T-helper 2 cell treated with Interferon-gamma antibody and Interleukin-4, amounts not matched to agents 5 μg/mL and 100 μg/mL, for 36 hours (primary cell): ENCODE results near the gene COPG2.

ENCODE experiments used
- DNase-seq: peaks from one replicate; pipeline ENCODE4 v3.0.0; 2021; ENCODE audit warnings: low spot score
- H3K27ac Mint-ChIP-seq: one replicate; pipeline ENCODE4 v1.8.0; 2021; ENCODE audit warnings: mild to moderate bottlenecking, mixed read lengths
- H3K27me3 Mint-ChIP-seq: one replicate; pipeline ENCODE4 v1.8.0; 2021; ENCODE audit warnings: low read depth, mixed read lengths
- H3K36me3 Mint-ChIP-seq: one replicate; pipeline ENCODE4 v1.8.0; 2021; ENCODE audit warnings: low read depth, mixed read lengths
- H3K4me1 Mint-ChIP-seq: one replicate; pipeline ENCODE4 v1.8.0; 2021; ENCODE audit warnings: low read depth, mixed read lengths
- H3K4me3 Mint-ChIP-seq: one replicate; pipeline ENCODE4 v1.8.0; 2022; ENCODE audit warnings: mild to moderate bottlenecking, moderate library complexity, mixed read lengths
- H3K9me3 Mint-ChIP-seq: one replicate; pipeline ENCODE4 v1.8.0; 2021; ENCODE audit warnings: mixed read lengths

Gene COPG2

DNA sequence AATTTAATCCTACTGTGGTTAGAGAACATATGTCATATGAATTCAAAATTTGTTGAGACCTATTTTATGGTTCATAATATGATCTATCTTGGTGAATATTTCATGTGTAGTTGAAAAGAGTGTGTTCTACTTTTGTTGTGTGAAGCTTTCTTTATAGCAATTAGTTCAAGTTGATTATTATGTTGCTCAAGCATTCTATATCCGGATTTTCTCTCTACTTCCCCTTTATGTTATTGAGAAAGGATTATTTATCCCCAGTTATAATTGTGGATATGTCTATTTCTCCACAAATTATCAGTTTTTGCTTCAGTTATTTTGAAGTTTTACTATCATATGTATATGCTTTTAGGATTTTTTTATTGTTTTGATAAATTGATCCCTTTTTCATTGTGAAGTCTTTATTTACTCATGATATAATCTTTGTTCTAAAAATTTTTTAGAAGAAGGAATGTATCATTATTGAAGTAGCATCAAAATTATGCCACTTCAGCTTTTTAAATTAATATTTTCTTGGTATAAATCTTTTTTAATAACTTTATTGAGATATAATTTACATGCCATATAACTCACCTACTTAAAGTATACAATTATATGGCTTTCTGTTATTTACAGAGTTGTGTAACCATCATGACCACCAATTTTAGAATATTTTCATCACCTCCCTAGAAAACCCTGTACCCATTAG, 188.7 kb downstream of the COPG2 start:
- H3K27ac Mint-ChIP-seq: no peak overlapping the region
- no peak overlapping the region for H3K4me3 Mint-ChIP-seq
- H3K9me3 Mint-ChIP-seq: peaks cover 13% of the 10 kb centered on the region
- no peak for DNase-seq
- H3K36me3 Mint-ChIP-seq: no peaks in the 10 kb centered on the region
- no peaks in the 10 kb centered on the region for H3K4me1 Mint-ChIP-seq
- peaks cover 13% of the 10 kb centered on the region for H3K27me3 Mint-ChIP-seq

DNA sequence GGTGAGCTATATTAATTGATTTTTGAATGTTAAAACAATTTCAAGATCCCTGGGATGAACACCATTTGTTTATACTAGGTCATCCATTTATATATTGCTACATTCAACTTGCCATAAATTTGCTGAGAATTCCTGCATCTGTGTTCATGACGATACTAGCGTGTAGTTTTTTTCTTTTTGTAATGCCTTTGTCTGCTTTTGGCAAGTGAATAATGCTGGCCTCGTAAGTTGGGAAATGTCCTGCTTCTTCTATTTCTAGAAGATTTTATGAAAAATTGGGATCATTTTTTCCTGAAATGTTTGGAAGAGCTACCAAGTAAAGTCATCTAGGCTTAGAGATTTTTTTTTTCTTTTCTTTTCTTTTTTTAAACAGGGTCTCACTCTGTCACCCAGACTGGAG, 189.6 kb downstream of the COPG2 start:
- H3K27me3 Mint-ChIP-seq: peaks cover 8% of the 10 kb centered on the region
- H3K4me1 Mint-ChIP-seq: no peaks in the 10 kb centered on the region
- H3K9me3 Mint-ChIP-seq: peaks cover 13% of the 10 kb centered on the region
- no peaks in the 10 kb centered on the region for H3K36me3 Mint-ChIP-seq
- H3K27ac Mint-ChIP-seq: no peak overlapping the region
- no peak for DNase-seq
- H3K4me3 Mint-ChIP-seq: no peak overlapping the region

DNA sequence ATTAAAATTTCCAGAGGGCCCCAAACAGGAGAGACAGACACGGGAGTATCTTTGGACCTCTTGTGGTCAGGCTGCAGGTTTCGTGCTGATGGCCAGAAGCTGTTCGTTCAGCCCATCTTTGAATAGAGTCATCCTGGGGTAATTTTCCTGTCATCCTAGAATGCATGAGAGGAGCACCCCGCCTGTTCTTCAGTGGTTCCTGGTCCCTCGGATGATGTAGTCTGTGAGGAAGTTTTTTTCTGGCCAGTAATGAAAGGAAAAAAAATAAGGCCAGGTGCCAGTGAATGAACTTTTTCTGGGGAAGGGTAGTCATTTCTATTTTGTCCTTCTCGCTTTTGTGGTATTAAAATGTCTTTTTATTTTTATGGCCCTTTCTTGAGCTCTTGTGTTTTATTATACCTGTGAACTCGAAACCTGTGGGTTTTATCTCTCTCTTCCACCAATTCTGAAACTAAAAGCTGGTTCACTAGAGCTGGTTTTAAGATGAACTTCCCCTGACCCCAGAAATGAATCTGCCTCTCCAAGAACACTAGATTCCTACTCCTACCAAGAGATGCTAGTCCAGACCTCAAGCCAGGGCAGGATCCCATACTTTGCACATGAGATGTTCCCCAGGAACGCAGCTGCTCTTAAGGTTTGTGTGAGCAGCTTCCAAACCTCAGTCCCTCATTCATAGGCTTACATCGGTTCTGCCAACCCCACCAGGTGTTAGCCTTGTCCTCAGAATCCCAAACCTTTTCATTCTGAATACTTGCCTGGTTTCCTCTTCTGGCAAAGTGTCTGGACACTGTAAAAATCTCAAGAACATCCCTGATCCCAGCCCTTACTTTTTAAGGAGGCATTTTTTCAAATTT, 192.0 kb downstream of the COPG2 start:
- Mint-ChIP-seq H3K4me1 (peaks cover 2% of the 10 kb centered on the region), H3K27me3 (peaks cover 2% of the 10 kb centered on the region), H3K36me3 (no peaks in the 10 kb centered on the region), H3K9me3 (peaks cover 13% of the 10 kb centered on the region), H3K27ac (no peak overlapping the region), H3K4me3 (no peak overlapping the region)
- DNase-seq: no peak

DNA sequence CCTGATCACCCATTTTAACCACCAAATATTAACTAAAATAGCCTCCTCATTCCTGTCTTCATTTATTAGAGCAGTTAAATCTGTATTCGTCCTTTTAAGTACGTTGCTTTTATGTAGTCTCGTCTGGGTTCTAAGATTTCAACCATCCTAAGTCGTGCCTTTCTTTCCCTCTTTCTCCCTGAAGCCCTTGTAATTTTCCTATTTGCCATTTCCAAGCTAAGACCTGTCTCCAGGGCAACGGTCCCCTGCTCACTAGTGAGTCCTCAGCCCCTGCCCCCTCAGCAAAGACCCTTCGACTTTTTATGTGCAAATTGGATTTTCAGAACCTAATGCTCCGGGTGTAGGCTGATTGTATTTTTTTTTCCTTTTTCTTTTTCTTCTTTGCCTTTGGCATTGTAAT, 192.8 kb downstream of the COPG2 start:
- Mint-ChIP-seq H3K4me3 (no peak overlapping the region), H3K27ac (no peak overlapping the region), H3K27me3 (peaks cover 4% of the 10 kb centered on the region), H3K36me3 (no peaks in the 10 kb centered on the region), H3K4me1 (peaks cover 2% of the 10 kb centered on the region), H3K9me3 (peaks cover 13% of the 10 kb centered on the region)
- no peak for DNase-seq

DNA sequence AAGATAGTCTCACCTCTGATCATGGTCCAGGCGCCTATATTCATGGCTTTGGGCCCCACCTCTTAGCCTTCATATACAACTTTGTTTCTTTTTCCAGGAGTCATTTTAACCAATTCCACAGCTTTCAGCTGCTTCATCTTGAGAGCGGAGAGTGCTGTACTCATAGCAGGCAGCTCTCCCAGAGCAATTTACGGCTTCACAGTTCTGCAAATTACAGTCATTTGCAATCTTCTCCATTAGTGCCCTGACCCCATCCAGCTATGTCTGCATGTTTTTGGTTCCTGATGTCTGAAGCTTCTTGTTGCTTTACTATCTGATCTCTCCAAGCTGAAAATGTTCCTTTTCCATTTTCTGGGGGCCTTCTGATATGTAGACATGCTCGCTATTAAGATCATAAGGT, 194.7 kb downstream of the COPG2 start:
- Mint-ChIP-seq H3K27ac (no peak overlapping the region), H3K9me3 (peaks cover 9% of the 10 kb centered on the region), H3K36me3 (no peaks in the 10 kb centered on the region), H3K4me1 (peaks cover 2% of the 10 kb centered on the region), H3K27me3 (peaks cover 5% of the 10 kb centered on the region), H3K4me3 (no peak overlapping the region)
- no peak for DNase-seq

DNA sequence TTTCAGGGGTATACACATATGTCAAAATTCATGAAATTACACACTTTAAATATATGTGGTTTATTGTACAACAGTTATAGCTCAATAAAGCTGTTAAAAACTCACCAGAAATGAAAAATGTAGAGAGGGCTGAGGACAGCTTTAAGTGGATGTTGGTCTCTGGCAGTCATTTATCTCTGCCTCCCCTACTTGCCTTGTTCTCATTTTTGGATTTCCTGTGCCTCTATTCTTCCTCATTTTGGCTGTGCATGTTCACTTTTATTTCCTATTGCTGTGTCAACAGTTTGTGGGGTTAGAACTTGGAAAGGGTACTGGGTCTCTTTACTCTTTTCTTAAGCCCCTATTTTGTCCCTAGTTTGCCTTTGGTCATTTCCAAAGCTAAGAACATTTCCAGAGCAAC, 195.3 kb downstream of the COPG2 start:
- DNase-seq: no peak
- Mint-ChIP-seq H3K27me3 (peaks cover 7% of the 10 kb centered on the region), H3K4me1 (peaks cover 2% of the 10 kb centered on the region)

DNA sequence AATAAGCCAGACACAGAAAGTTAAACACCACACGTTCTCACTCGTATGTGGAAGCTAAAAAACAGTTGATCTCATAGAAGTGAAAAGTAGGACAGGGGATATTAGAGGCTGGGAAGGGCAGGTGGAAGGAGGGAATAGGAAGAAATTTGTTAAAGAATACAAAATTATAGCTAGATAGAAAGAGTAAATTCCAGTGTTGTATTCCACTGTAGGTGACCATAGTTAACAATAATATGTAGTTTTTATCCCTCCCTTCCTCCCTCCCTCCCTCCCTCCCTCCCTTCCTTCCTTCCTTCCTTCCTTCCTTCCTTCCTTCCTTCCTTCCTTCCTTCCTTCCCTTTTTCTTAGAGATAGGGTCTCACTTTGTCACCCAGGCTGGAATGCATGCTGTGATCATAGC, 196.6 kb downstream of the COPG2 start:
- H3K27me3 Mint-ChIP-seq: peaks cover 12% of the 10 kb centered on the region
- H3K36me3 Mint-ChIP-seq: no peaks in the 10 kb centered on the region
- H3K27ac Mint-ChIP-seq: no peak overlapping the region
- H3K4me3 Mint-ChIP-seq: no peak overlapping the region
- peaks cover 2% of the 10 kb centered on the region for H3K4me1 Mint-ChIP-seq
- H3K9me3 Mint-ChIP-seq: no peaks in the 10 kb centered on the region
- no peak for DNase-seq

More for the DNA sequence above, 195.3 kb downstream of the COPG2 start:
- Mint-ChIP-seq H3K9me3 (peaks cover 6% of the 10 kb centered on the region), H3K36me3 (no peaks in the 10 kb centered on the region), H3K4me3 (no peak overlapping the region), H3K27ac (no peak overlapping the region)

DNA sequence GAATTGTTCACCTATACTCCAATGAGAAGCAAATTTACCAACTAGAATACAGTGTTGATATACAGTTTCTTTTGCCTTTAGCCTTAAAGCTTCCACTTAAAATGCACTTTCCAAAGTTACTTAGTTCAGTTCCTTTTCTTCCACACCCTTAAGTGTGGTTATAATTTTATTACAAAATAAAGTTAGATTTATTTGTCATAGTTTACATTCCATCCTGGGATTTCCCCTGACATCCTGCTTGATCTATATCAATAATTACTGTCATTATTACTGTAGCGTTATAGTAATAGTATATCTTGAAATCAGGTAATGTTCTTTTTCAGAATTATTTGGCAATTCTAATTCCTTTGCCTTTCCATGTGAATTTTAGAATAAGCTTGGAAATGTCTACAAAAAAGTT, 199.9 kb downstream of the COPG2 start:
- H3K27me3 Mint-ChIP-seq: peaks cover 12% of the 10 kb centered on the region
- no peak overlapping the region for H3K4me3 Mint-ChIP-seq
- DNase-seq: no peak
- no peaks in the 10 kb centered on the region for H3K36me3 Mint-ChIP-seq
- H3K4me1 Mint-ChIP-seq: peaks cover 2% of the 10 kb centered on the region
- H3K9me3 Mint-ChIP-seq: no peaks in the 10 kb centered on the region
- no peak overlapping the region for H3K27ac Mint-ChIP-seq

DNA sequence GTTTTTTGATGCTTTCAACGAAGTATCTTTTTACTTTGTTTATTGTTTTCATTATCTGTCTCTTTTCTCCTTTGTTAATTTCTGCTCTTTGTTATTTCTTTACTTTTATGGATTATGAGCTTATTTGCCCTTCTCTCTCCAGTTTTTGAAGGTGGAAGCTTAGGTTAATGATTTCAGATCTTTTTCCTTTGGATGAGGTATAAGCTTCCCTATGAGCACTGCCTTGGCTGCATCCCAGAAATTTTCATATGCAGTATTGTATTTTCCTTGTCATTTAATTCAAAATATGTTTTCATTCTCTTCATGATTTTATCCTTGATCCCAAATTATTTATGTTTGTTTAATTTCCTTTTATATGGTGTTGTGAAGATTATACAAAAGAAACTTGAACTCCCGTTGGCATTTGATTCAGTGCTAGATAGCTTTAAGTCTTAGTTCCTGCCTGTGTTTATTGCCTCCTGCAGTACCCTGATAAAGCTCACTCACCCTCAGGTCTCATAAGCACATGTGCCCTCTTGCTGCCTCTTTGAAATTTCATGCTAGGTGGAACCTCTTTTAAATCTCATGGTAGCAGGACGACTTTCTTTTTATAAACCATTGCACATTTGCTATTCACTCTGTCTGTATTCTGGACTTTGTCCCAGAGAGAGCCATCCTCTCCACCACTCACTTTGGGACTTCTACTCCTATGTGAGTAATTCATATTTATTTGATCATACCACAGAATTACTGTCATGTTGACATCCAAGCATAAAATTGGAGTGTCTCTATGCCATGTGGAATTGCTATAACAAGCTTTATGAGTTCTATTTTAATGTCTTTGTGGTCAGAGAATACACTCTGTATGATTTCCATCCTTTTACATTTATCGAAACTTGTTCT, 204.8 kb downstream of the COPG2 start:
- Mint-ChIP-seq H3K9me3 (peaks cover 12% of the 10 kb centered on the region), H3K27ac (no peak overlapping the region), H3K4me3 (no peak overlapping the region), H3K4me1 (peaks cover 1% of the 10 kb centered on the region), H3K27me3 (peaks cover 7% of the 10 kb centered on the region), H3K36me3 (no peaks in the 10 kb centered on the region)
- no peak for DNase-seq

DNA sequence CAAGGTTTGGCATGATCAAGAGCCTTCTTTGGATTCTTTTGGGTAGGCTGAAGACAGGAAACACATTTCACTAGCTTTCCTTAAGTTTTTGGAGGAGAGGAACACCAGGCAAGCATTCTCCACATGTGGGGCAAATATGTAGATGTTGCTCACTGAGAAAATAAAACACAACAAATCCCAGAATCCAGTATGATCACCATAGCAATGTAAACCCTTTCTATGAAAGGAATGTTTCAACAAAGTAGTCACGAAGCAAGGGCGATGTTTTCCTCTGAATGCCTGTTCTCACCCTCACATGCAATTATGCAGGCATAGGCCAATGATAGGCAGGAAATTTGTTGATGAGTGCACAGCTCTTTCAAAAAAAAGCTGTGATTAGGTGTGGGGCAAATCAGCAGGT, 207.3 kb downstream of the COPG2 start:
- Mint-ChIP-seq H3K36me3 (peaks cover 2% of the 10 kb centered on the region), H3K27me3 (no peaks in the 10 kb centered on the region), H3K4me1 (peaks cover 9% of the 10 kb centered on the region)

DNA sequence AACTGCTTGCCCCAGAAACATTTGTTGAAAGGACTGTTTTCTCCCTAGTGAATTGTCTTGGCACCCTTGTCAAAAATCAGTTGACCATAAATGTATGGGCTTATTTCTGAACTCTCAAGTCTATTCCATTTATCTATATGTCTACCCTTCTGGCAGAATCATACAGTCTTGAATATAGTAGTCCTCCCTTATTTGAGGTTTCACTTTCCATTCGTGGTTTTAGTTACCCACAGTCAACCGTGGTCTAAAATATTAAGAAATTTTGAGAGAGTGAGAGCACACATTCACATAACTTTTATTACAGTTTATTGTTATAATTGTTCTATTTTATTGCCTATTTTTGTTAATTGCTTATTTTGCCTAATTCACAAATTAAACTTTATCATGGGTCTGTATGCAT, 210.3 kb downstream of the COPG2 start:
- Mint-ChIP-seq H3K27ac (peak overlapping the region; percentile 21), H3K27me3 (no peaks in the 10 kb centered on the region), H3K9me3 (peaks cover 18% of the 10 kb centered on the region), H3K4me1 (peaks cover 11% of the 10 kb centered on the region), H3K4me3 (peak overlapping the region; percentile 20), H3K36me3 (peaks cover 2% of the 10 kb centered on the region)
- no peak for DNase-seq

More for the DNA sequence above, 207.3 kb downstream of the COPG2 start:
- H3K4me3 Mint-ChIP-seq: no peak overlapping the region
- DNase-seq: no peak
- H3K27ac Mint-ChIP-seq: no peak overlapping the region
- H3K9me3 Mint-ChIP-seq: peaks cover 18% of the 10 kb centered on the region
